Measurements from ENCODE around the gene OTUB2.
A peak's percentile ranks its signal among the peaks of the same experiment; 100 is the strongest.
"Not testable (repeated sequence)": the region's sequence is repeated elsewhere in the genome, so short reads cannot be mapped to it uniquely, and the experiment has no call there.

Gene OTUB2

DNA sequence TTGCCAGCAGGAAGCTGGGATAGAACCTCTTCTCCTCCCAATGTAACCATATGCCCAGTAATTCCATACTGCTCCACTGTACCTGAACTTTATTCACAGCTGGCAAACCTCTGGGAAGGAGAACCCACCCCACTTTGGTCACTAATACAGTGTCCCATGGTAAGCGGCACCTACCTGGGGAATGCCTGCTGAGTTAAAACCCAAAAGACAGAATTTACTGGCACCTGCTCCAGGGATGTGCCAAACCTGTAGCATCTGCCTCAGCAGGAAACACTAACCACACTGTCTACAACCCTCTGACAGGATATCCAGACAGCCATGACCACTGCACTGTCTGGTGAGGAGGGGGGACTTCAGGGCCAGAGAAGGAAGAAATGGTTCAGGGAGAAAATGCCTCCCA lies 28.3 kb downstream of the OTUB2 start:
- Histone ChIP-seq H3K4me2 (ENCODE audit: low read length) (no peak overlapping the region), H3K4me3 (ENCODE audit: low read length) (no peak overlapping the region), H3K4me1 (ENCODE audit: control insufficient read depth, insufficient read depth, low read length) (no peaks in the 10 kb centered on the region), H3K27me3 (ENCODE audit: control insufficient read depth, insufficient read depth, low read length) (no peaks in the 10 kb centered on the region), H3K9ac (ENCODE audit: low read depth, low read length) (no peak overlapping the region), H3K9me3 (replicated peaks; ENCODE audit: low read length) (no peaks in the 10 kb centered on the region), H3K36me3 (ENCODE audit: insufficient read depth, low read length) (peaks cover 84% of the 10 kb centered on the region)

DNA sequence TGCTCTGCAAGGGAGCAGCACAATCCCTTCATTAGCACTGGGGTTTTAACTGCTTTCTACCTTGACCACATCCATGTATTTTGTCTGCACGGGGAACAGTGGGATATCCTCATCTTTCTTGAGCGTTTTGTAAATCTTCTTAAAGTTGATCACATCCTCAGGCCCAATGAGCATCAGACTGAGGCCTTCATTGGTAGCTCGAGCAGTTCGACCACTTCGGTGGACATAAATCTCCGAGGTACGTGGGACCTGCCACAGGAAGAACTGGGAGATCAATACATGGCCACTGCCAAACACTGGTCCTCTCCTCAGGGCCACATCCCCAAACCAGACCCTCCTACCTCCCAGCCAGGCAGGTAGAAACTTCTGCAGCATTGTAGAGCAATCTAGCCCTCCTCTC lies 28.8 kb downstream of the OTUB2 start:
- Histone ChIP-seq H3K9me3 (replicated peaks; ENCODE audit: low read length) (no peaks in the 10 kb centered on the region), H3K4me1 (ENCODE audit: control insufficient read depth, insufficient read depth, low read length) (no peaks in the 10 kb centered on the region), H3K9ac (ENCODE audit: low read depth, low read length) (no peak overlapping the region), H3K36me3 (ENCODE audit: insufficient read depth, low read length) (peaks cover 85% of the 10 kb centered on the region), H3K4me3 (ENCODE audit: low read length) (no peak overlapping the region), H3K4me2 (ENCODE audit: low read length) (no peak overlapping the region), H3K27me3 (ENCODE audit: control insufficient read depth, insufficient read depth, low read length) (no peaks in the 10 kb centered on the region)

DNA sequence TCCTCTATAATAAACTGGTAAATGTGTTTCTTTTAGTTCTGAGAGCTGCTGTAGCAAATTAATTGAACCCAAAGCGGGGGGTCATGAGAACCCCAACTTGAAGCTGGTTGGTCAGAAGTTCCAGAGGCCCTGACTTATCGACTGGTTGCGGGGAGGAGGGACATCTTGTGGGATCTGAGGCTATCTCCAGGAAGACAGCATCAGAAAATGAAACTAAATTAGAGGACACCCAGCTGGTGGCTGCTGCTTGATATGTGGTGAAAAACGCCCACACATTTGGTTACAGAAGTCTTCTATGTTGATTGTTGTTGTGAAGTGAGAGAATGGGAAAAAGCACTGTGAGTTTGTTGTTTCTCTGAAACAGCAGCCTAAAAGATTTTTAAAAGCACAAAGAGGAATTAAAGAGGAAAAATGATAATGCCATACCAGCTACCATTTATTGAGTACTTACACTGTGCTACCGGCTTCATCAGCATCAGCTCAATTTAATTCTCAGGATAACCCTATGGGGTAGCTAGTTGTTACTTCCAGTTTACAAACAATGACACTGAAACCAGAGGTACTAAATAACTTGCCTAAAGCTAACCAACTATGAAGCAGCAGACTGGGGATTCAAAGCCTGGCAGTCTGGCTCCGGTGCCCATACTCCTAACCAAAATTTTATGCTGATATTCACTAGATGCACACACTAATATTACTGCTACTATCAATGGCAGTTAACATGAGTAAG lies 30.6 kb downstream of the OTUB2 start:
- H3K9ac ChIP-seq (ENCODE audit: low read depth, low read length), result no peak overlapping the region
- no peak overlapping the region for H3K4me2 ChIP-seq (ENCODE audit: low read length)
- H3K9me3 ChIP-seq (replicated peaks; ENCODE audit: low read length), result no peaks in the 10 kb centered on the region
- H3K27me3 ChIP-seq (ENCODE audit: control insufficient read depth, insufficient read depth, low read length), result no peaks in the 10 kb centered on the region
- no peaks in the 10 kb centered on the region for H3K4me1 ChIP-seq (ENCODE audit: control insufficient read depth, insufficient read depth, low read length)
- H3K36me3 ChIP-seq (ENCODE audit: insufficient read depth, low read length), result peaks cover 87% of the 10 kb centered on the region
- H3K4me3 ChIP-seq (ENCODE audit: low read length), result no peak overlapping the region

GRCh38 chr14:94058128-94058673 lies 32.1 kb downstream of the OTUB2 start:
- H3K4me3 ChIP-seq (ENCODE audit: low read length), result no peak overlapping the region
- no peak overlapping the region for H3K9ac ChIP-seq (ENCODE audit: low read depth, low read length)
- H3K4me1 ChIP-seq (ENCODE audit: control insufficient read depth, insufficient read depth, low read length), result peaks cover 10% of the 10 kb centered on the region
- peaks cover 83% of the 10 kb centered on the region for H3K36me3 ChIP-seq (ENCODE audit: insufficient read depth, low read length)
- H3K4me2 ChIP-seq (ENCODE audit: low read length), result no peak overlapping the region
- H3K9me3 ChIP-seq (replicated peaks; ENCODE audit: low read length), result no peaks in the 10 kb centered on the region
- no peaks in the 10 kb centered on the region for H3K27me3 ChIP-seq (ENCODE audit: control insufficient read depth, insufficient read depth, low read length)

DNA sequence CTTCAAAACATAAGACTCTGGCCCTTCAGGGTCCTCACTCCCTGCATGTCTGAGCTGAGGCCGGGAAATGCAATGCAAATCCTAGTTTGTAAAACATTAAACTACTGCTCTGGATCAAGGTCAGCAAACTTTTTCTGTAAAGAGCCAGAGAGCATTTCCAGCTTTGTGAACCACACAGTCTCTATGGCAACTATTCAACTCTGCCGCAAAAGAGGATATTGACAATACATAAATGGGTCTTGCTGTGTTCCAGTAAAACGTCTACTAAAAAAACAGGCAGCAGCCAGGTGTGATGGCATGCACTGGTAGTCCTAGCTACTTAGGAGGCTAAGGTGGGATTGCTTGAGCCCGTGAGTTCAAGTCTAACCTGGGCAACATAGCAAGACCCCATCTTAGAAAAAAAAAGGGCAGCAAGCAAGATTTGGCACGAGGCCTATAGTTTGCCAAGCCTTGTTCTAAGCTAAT lies 32.6 kb downstream of the OTUB2 start:
- Histone ChIP-seq H3K36me3 (ENCODE audit: insufficient read depth, low read length) (peaks cover 82% of the 10 kb centered on the region), H3K4me2 (ENCODE audit: low read length) (no peak overlapping the region), H3K9ac (ENCODE audit: low read depth, low read length) (no peak overlapping the region), H3K9me3 (replicated peaks; ENCODE audit: low read length) (no peaks in the 10 kb centered on the region), H3K4me3 (ENCODE audit: low read length) (no peak overlapping the region), H3K4me1 (ENCODE audit: control insufficient read depth, insufficient read depth, low read length) (peaks cover 13% of the 10 kb centered on the region), H3K27me3 (ENCODE audit: control insufficient read depth, insufficient read depth, low read length) (no peaks in the 10 kb centered on the region)

DNA sequence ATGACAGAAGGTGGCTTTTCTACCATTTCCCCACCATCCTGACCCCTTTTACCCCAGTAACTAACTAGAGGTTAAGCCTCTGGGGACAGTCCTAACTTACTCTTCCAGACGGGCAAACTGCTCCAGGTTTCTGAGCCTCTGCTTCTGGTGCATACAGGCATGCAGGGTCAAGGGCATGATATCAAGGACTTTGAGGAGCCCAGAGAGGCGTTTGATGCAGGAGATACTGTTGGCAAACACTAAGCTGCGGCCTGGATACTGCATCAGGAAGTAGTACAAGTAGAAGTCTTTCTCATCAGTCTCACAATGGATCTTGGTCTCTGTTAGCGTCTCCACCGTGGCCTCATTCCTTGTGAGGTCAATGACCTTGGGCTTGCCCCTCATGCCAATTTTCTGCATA lies 33.9 kb downstream of the OTUB2 start:
- Histone ChIP-seq H3K36me3 (ENCODE audit: insufficient read depth, low read length) (peaks cover 75% of the 10 kb centered on the region), H3K9ac (ENCODE audit: low read depth, low read length) (no peak overlapping the region), H3K9me3 (replicated peaks; ENCODE audit: low read length) (no peaks in the 10 kb centered on the region), H3K27me3 (ENCODE audit: control insufficient read depth, insufficient read depth, low read length) (no peaks in the 10 kb centered on the region), H3K4me2 (ENCODE audit: low read length) (no peak overlapping the region), H3K4me1 (ENCODE audit: control insufficient read depth, insufficient read depth, low read length) (peaks cover 13% of the 10 kb centered on the region), H3K4me3 (ENCODE audit: low read length) (no peak overlapping the region)

DNA sequence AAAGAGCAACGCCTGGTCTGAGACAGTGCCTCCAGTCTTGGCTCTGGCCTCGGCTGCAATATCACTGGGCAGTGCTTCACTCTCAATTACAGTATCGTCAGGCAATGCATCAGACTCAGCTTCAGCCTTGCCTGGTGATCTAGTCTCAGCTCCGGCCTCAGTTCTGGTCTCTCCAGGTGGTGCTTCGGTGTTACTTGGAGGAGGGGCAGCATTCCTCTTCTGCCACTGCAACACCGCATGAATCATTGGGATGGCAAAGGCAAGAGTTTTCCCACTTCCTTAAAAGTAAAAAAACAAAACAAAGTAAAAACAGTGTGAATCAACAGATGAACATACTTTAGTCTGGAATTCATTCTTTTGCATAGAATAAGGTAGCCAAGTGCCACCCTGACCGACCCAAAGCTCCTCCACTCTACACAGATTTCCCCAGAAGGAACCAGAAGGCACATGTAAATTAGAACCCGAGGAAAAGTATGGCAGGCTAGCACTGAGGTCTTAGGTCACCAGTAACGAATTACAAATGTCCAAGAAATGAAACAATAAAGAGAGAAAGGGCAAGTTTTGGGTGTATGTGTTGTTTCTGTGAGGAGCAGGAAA lies 36.3 kb downstream of the OTUB2 start:
- Histone ChIP-seq H3K4me2 (ENCODE audit: low read length) (peak overlapping the region; percentile 49), H3K4me1 (ENCODE audit: control insufficient read depth, insufficient read depth, low read length) (peaks cover 18% of the 10 kb centered on the region), H3K36me3 (ENCODE audit: insufficient read depth, low read length) (peaks cover 50% of the 10 kb centered on the region), H3K4me3 (ENCODE audit: low read length) (no peak overlapping the region), H3K27me3 (ENCODE audit: control insufficient read depth, insufficient read depth, low read length) (no peaks in the 10 kb centered on the region), H3K9ac (ENCODE audit: low read depth, low read length) (no peak overlapping the region), H3K9me3 (replicated peaks; ENCODE audit: low read length) (no peaks in the 10 kb centered on the region)

GRCh38 chr14:94066089-94066676 lies 40.0 kb downstream of the OTUB2 start:
- Histone ChIP-seq H3K9ac (ENCODE audit: low read depth, low read length) (no peak overlapping the region), H3K4me3 (ENCODE audit: low read length) (no peak overlapping the region), H3K4me1 (ENCODE audit: control insufficient read depth, insufficient read depth, low read length) (peaks cover 18% of the 10 kb centered on the region), H3K27me3 (ENCODE audit: control insufficient read depth, insufficient read depth, low read length) (no peaks in the 10 kb centered on the region), H3K36me3 (ENCODE audit: insufficient read depth, low read length) (peaks cover 17% of the 10 kb centered on the region), H3K9me3 (replicated peaks; ENCODE audit: low read length) (no peaks in the 10 kb centered on the region), H3K4me2 (ENCODE audit: low read length) (no peak overlapping the region)

GRCh38 chr14:94072076-94072475 lies 45.9 kb downstream of the OTUB2 start:
- H3K36me3 ChIP-seq (ENCODE audit: insufficient read depth, low read length), result peaks cover 12% of the 10 kb centered on the region
- H3K4me2 ChIP-seq (ENCODE audit: low read length); H3K27me3 ChIP-seq (ENCODE audit: control insufficient read depth, insufficient read depth, low read length); H3K4me1 ChIP-seq (ENCODE audit: control insufficient read depth, insufficient read depth, low read length); H3K9ac ChIP-seq (ENCODE audit: low read depth, low read length); H3K4me3 ChIP-seq (ENCODE audit: low read length): not testable (repeated sequence)
- H3K9me3 ChIP-seq (replicated peaks; ENCODE audit: low read length), result peaks cover 10% of the 10 kb centered on the region

- Histone ChIP-seq H3K27me3 (ENCODE audit: control insufficient read depth, insufficient read depth, low read length) (no peaks in the 10 kb centered on the region), H3K4me3 (ENCODE audit: low read length) (no peak overlapping the region), H3K9ac (ENCODE audit: low read depth, low read length) (no peak overlapping the region), H3K9me3 (replicated peaks; ENCODE audit: low read length) (peaks cover 10% of the 10 kb centered on the region), H3K4me2 (ENCODE audit: low read length) (no peak overlapping the region), H3K36me3 (ENCODE audit: insufficient read depth, low read length) (peaks cover 34% of the 10 kb centered on the region), H3K4me1 (ENCODE audit: control insufficient read depth, insufficient read depth, low read length) (peaks cover 21% of the 10 kb centered on the region)
Measured at GRCh38 chr14:94074534-94074933, 48.4 kb downstream of the OTUB2 start.

- peaks cover 34% of the 10 kb centered on the region for H3K36me3 ChIP-seq (ENCODE audit: insufficient read depth, low read length)
- H3K4me2 ChIP-seq (ENCODE audit: low read length), result no peak overlapping the region
- peaks cover 10% of the 10 kb centered on the region for H3K9me3 ChIP-seq (replicated peaks; ENCODE audit: low read length)
- H3K4me3 ChIP-seq (ENCODE audit: low read length), result no peak overlapping the region
- H3K4me1 ChIP-seq (ENCODE audit: control insufficient read depth, insufficient read depth, low read length), result peaks cover 25% of the 10 kb centered on the region
- no peak overlapping the region for H3K9ac ChIP-seq (ENCODE audit: low read depth, low read length)
- no peaks in the 10 kb centered on the region for H3K27me3 ChIP-seq (ENCODE audit: control insufficient read depth, insufficient read depth, low read length)
Measured at GRCh38 chr14:94075008-94075407, 48.9 kb downstream of the OTUB2 start.

Data from skeletal muscle satellite cell (primary cell).